Colonic mucosa (tissue), 4 donors: Measurements from ENCODE around the gene TTF2. TPM values are rescaled to one million over a fixed set of nuclear protein-coding genes. Genes with fewer than 3 reads are reported as not detected.

Experiments used
- DNase-seq: peaks from one replicate; pipeline ENCODE4 v3.0.0-alpha.2; 2020
- H3K27ac ChIP-seq: fragments of 200-600 bp; one replicate; pipeline ENCODE4 v1.8.0; 2021
- H3K27me3 ChIP-seq: fragments of 200-600 bp; one replicate; pipeline ENCODE4 v1.8.0; 2021
- H3K36me3 ChIP-seq: fragments of 200-600 bp; one replicate; pipeline ENCODE4 v1.8.0; 2021
- H3K4me1 ChIP-seq: fragments of 200-600 bp; one replicate; pipeline ENCODE4 v1.8.0; 2021; ENCODE audit warnings: mild to moderate bottlenecking
- H3K4me3 ChIP-seq: fragments of 200-600 bp; one replicate; pipeline ENCODE4 v1.8.0; 2021
- H3K9ac ChIP-seq, 2 donors: one replicate each; pipeline ENCODE4 v1.7.0; 2013; ENCODE audit warnings: control low read depth in 2 of 2, low read depth in 2 of 2, low read length in 2 of 2
- H3K9me3 ChIP-seq: fragments of 200-600 bp; one replicate; pipeline ENCODE4 v1.8.0; 2021
- CTCF ChIP-seq: fragments of 200-600 bp; IDR thresholded peaks from one replicate; pipeline ENCODE4 v1.8.0; 2022; ENCODE audit warnings: antibody characterized with exemption, mild to moderate bottlenecking
- intact Hi-C: fragments of 100-400 bp; cut with DNase I; formaldehyde crosslinking; loops from one replicate; pipeline ENCODE4 v1.14.1; 2022
- total RNA-seq, 2 donors: library from RNA; stranded (reverse); fragmentation: NEBNext Ultra II Directional in 1 of 2; extraction: Animal tissue kit (Norgen Biotek cat#: 25700) in 1 of 2; gene quantifications; one replicate each; pipeline ENCODE4 v1.2.1, GENCODE V29; 2021
- donor health status: healthy.
- donor health status: DM: no; HTN: no; CAD: no.
- donor health status: DM: no; HTN: no; CAD: no.

TTF2 gene
- total RNA-seq, 2 donors from 2014 or later, result 25.0 to 50.5 TPM

GRCh38 chr1:117017062-117017461, 43.1 kb upstream of the TTF2 start:
- intact Hi-C loops, result no loop called here
- H3K4me1 ChIP-seq, result no peaks in the 10 kb centered on the region
- H3K36me3 ChIP-seq, result no peaks in the 10 kb centered on the region
- no peak overlapping the region for H3K4me3 ChIP-seq
- no peak for DNase-seq
- no peaks in the 10 kb centered on the region for H3K27me3 ChIP-seq
- H3K27ac ChIP-seq, result no peak overlapping the region
- H3K9ac ChIP-seq, result no peak overlapping the region
- TF ChIP-seq CTCF, result no peak
- no peaks in the 10 kb centered on the region for H3K9me3 ChIP-seq

- H3K27me3 ChIP-seq, result no peaks in the 10 kb centered on the region
- TF ChIP-seq CTCF, result no peak
- intact Hi-C loops, result no loop called here
- DNase-seq, result no peak
- no peaks in the 10 kb centered on the region for H3K4me1 ChIP-seq
- H3K36me3 ChIP-seq, result no peaks in the 10 kb centered on the region
- H3K4me3 ChIP-seq, result no peak overlapping the region
- no peaks in the 10 kb centered on the region for H3K9me3 ChIP-seq
- no peak overlapping the region for H3K9ac ChIP-seq
- H3K27ac ChIP-seq, result no peak overlapping the region
These were observed 42.5 kb upstream of the TTF2 start for GRCh38 chr1:117017648-117018047.

- Histone ChIP-seq H3K9me3 (no peaks in the 10 kb centered on the region), H3K4me1 (no peaks in the 10 kb centered on the region), H3K9ac (no peak overlapping the region), H3K36me3 (no peaks in the 10 kb centered on the region), H3K27me3 (no peaks in the 10 kb centered on the region), H3K4me3 (no peak overlapping the region), H3K27ac (no peak overlapping the region)
- intact Hi-C loops, result no loop called here
- DNase-seq, result no peak
- no peak for TF ChIP-seq CTCF
These were observed 39.5 kb upstream of the TTF2 start for GRCh38 chr1:117020526-117021156.

DNA sequence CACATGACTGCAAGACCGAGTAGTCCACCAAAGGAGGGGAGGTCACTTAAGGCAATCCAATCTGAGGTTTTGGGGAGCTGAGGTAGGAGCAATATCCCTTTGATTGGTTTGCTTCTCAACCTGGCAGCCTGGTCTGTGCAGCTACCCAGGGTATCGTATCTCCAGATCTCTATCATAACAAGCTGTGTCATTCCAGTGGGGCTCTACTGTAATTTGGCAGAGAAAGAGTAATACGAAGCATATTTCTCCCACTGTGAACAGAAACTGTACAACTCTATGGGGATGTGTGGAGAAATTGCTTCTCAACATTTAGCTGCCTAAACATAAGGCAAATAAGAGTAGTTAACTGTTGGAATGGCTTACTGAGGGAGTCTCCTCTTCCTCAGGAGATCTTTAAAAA, 38.0 kb upstream of the TTF2 start:
- TF ChIP-seq CTCF, result no peak
- Histone ChIP-seq H3K4me3 (no peak overlapping the region), H3K4me1 (no peaks in the 10 kb centered on the region), H3K27me3 (no peaks in the 10 kb centered on the region), H3K36me3 (no peaks in the 10 kb centered on the region), H3K9ac (no peak overlapping the region), H3K27ac (no peak overlapping the region), H3K9me3 (no peaks in the 10 kb centered on the region)
- intact Hi-C loops, result no loop called here
- no peak for DNase-seq

DNA sequence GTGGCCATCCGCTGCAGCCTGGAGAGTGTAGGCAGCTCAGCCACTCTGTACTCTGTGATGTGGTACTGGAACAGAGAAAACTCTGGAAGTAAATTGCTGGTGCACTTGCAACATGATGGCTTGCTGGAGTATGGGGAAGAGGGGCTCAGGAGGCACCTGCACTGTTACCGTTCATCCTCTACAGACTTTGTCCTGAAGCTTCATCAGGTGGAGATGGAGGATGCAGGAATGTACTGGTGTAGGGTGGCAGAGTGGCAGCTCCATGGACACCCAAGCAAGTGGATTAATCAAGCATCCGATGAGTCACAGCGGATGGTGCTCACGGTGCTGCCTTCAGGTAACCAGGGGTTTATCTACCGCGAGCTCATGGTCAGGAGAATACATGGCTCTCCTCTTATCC, 34.6 kb upstream of the TTF2 start:
- Histone ChIP-seq H3K27me3 (no peaks in the 10 kb centered on the region), H3K9me3 (no peaks in the 10 kb centered on the region), H3K9ac (no peak overlapping the region), H3K27ac (no peak overlapping the region), H3K4me3 (no peak overlapping the region), H3K36me3 (no peaks in the 10 kb centered on the region), H3K4me1 (no peaks in the 10 kb centered on the region)
- TF ChIP-seq CTCF, result no peak
- intact Hi-C loops, result no loop called here
- no peak for DNase-seq
